NB4 (cell line): ENCODE results near the gene GPR17.

Experiments
- POLR2A ChIP-seq: IDR thresholded peaks from 2 replicates; pipeline ENCODE4 v1.6.1; 2011; ENCODE audit warnings: mild to moderate bottlenecking; ENCODE audit not compliant: insufficient read length; ENCODE audit errors: extremely low read depth
- TF ChIP-seq, protein P1 (sequence below): IDR thresholded peaks from one replicate; pipeline ENCODE4 v1.5.1; 2012; ENCODE audit warnings: low read depth, low read length

DNA sequence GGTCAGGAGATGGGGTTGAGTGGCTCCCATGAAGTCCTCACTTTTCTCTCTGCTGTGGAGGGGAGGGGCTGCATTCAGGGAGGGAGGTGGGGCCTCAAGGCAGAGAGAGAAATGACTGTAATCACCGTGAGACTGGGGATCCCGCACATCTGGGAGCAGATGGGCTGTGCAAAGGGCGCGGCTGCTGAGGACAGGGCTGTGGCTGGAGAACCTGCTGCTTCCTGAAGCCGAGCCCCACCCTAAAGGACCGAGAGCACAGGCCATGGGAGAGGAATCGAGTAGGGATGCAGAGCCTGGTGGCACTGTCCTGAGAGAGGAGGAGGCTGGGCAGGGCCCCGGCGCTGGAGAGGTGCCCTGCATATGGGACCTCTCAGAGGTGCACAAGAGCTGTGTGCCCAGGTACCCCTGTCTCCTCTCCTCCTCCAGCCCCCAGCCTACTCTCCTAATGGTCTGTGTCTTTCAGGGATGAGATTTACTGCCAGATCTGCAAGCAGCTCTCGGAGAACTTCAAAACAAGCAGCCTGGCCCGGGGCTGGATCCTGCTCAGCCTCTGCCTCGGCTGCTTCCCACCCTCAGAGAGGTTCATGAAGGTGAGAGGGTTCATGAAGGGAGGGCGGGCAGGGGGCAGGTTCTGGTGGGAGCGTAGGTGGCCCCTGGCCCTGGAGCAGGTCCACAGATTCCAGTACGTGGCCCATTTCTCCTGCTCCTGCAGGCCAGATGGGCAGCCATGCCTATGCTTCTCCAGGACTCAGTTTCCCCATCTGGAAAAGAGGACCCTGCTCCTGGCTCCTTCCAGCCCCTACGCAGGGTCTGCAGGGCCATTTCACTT lies 25.9 kb upstream of the GPR17 start:
- TF ChIP-seq, protein P1, sequence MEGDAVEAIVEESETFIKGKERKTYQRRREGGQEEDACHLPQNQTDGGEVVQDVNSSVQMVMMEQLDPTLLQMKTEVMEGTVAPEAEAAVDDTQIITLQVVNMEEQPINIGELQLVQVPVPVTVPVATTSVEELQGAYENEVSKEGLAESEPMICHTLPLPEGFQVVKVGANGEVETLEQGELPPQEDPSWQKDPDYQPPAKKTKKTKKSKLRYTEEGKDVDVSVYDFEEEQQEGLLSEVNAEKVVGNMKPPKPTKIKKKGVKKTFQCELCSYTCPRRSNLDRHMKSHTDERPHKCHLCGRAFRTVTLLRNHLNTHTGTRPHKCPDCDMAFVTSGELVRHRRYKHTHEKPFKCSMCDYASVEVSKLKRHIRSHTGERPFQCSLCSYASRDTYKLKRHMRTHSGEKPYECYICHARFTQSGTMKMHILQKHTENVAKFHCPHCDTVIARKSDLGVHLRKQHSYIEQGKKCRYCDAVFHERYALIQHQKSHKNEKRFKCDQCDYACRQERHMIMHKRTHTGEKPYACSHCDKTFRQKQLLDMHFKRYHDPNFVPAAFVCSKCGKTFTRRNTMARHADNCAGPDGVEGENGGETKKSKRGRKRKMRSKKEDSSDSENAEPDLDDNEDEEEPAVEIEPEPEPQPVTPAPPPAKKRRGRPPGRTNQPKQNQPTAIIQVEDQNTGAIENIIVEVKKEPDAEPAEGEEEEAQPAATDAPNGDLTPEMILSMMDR = no peak
- no peak for TF ChIP-seq POLR2A
